Spinal cord (tissue), 10 donors: ENCODE results near the gene TBC1D24. TPM values are rescaled to one million over a fixed set of nuclear protein-coding genes. Genes with fewer than 3 reads are reported as not detected.

Source experiments
- DNase-seq, 6 donors: peaks; one replicate each; pipeline versions ENCODE4 v3.0.0 to v3.0.0-alpha.2; 2013 to 2015; ENCODE audit warnings: low spot score in 6 of 6, low read depth in 4 of 6
- H3K27ac ChIP-seq: one replicate; pipeline ENCODE4 v1.5.1; 2013; ENCODE audit warnings: low read depth, low read length, control low read depth
- H3K27me3 ChIP-seq: one replicate; pipeline ENCODE4 v1.6.1; 2013; ENCODE audit warnings: low read length; ENCODE audit not compliant: control insufficient read depth, insufficient read depth
- H3K36me3 ChIP-seq: one replicate; pipeline ENCODE4 v1.6.1; 2013; ENCODE audit warnings: low read length; ENCODE audit not compliant: control insufficient read depth, insufficient read depth
- H3K4me1 ChIP-seq: one replicate; pipeline ENCODE4 v1.6.1; 2013; ENCODE audit warnings: low read length; ENCODE audit not compliant: control insufficient read depth, insufficient read depth
- H3K4me3 ChIP-seq: one replicate; pipeline ENCODE4 v1.5.1; 2013; ENCODE audit warnings: low read depth, low read length, control low read depth
- H3K9me3 ChIP-seq: one replicate; pipeline ENCODE4 v1.6.1; 2013; ENCODE audit warnings: low read length; ENCODE audit not compliant: control insufficient read depth, insufficient read depth
- WGBS: methylation state at CpG from one replicate; pipeline ENCODE4 v1.1.5; 2013; ENCODE audit warnings: missing lambda C conversion rate; ENCODE audit not compliant: insufficient coverage; 5-methylcytosine and 5-hydroxymethylcytosine counted together
- polyA plus RNA-seq, 2 donors: library from polyadenylated mRNA; unstranded; fragments of 120-200 nt; gene quantifications; one replicate each; pipeline ENCODE4 v1.2.1, GENCODE V29; 2013; ENCODE audit not compliant: insufficient read length in 2 of 2
- total RNA-seq, 2 donors: library from RNA; depleted of rRNA in 1 of 2; stranded (reverse); fragments of 120-200 nt in 1 of 2; fragments of >200 nt in 1 of 2; gene quantifications; one replicate each; pipeline versions ENCODE4 v1.2.3 to v1.2.4, GENCODE V29; 2013 to 2014
- donor health status: healthy.

The TBC1D24 gene
- total and polyA plus RNA-seq, 4 donors: 22.2 to 64.2 (median 35.4) TPM

DNA sequence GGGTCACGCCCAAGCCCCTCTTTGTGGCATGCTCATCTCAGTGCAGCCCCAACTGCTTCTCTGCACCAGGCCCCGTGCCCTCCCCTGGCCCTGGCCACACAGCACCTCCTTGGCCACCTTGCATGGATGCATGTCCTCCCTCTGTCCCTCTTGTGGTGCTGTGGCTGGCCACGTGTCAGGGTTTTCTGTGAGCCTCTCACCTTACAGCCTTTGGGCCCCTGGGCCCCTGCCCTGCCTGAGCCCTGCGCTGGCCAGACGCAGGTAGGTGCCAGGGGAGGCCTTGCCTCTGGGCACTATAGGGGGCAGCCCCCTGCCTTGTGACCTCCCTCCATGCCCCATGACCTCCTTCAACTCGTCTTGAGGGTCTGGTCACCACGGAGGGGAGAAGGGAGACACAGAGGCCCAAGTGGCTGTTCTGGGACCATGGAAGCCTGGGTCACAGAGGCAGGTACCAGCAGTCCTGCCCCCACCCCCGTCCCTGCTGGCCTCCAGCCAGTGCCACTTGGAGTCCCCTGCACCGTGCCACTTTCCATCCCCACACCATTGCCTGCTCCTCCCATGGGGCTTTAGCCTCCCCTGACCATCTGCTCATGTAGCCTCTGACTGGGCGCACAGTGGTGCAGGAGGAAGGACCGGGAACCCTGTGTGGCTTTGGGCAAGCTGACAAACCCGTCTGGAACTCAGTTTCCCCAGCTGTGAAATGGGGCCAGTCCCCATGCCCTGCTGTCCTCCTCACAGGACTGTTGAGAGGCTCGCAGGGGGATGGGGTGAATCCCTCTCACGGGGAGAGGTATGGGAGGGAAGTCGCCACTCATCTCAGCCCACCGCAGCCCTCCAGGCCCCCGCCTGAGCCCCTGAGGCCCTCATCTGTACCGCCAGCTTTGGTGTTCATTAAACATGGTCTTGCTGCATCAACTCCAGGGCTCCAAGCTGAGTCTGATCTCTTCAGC, 27.3 kb downstream of the TBC1D24 start:
- no peaks in the 10 kb centered on the region for H3K9me3 ChIP-seq
- H3K4me1 ChIP-seq: peaks cover 30% of the 10 kb centered on the region
- no peaks in the 10 kb centered on the region for H3K27me3 ChIP-seq
- H3K36me3 ChIP-seq: peaks cover 72% of the 10 kb centered on the region
- H3K27ac ChIP-seq: no peak overlapping the region
- whole genome bisulfite sequencing: 71% methylated on average over 15 of the region's 18 CpGs
- no peak for DNase-seq
- H3K4me3 ChIP-seq: no peak overlapping the region

DNA sequence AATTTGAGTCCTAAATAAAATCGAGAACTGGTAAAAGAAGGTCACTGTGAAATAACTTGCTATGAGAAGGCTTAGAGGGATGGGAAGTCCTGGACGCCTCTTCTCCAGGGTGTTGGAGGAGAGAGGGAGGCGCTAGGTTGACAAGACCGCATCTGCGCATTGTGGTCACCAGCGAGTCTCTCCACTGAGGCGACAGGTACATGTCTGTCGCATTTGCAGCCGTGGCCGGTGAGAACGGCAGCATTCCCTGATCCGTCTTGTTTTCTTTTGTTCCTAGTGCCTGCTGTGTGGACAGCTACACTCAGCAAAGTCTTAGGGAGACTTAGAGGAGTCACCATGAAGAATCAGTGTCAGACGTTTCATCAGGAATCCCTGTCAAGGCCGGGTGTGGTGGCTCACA, 30.8 kb downstream of the TBC1D24 start:
- H3K27ac ChIP-seq: no peak overlapping the region
- H3K4me1 ChIP-seq: peaks cover 23% of the 10 kb centered on the region
- H3K36me3 ChIP-seq: peaks cover 52% of the 10 kb centered on the region
- 85% methylated on average over 14 of the region's 14 CpGs for WGBS
- DNase-seq: no peak
- H3K9me3 ChIP-seq: no peaks in the 10 kb centered on the region
- H3K4me3 ChIP-seq: no peak overlapping the region
- no peaks in the 10 kb centered on the region for H3K27me3 ChIP-seq

DNA sequence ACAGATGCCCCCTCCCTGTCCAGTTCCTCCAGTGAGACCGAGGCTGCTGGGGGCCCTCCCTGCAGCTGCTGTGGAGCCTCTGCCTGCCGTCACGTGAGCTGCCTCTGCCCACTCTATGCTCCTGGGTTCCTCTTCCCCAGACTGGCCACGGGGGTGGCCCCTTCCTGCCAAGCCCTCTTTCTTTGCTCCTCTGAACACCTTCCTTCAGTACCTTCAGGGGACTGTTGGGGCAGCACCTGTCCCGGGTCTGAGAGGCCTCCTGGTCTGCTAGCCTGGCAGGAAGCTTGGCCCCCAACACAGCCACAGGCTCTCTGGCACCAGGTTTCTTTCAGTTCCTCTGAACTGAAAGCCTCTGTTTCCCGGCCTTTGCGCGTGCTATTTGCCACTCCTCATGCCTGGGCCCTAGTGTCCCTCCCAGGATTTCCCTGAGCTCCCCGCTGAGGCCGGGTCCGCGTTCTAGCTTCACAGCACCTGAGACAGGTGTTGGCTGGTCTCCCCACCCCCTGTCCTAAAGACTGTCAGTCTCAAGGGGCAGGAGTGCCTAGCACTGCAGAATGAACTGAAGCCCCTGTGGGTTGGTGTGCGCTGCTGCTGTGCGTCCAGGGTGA, 32.2 kb downstream of the TBC1D24 start:
- Histone ChIP-seq H3K27me3 (no peaks in the 10 kb centered on the region), H3K27ac (no peak overlapping the region), H3K9me3 (no peaks in the 10 kb centered on the region), H3K36me3 (peaks cover 37% of the 10 kb centered on the region), H3K4me1 (peaks cover 19% of the 10 kb centered on the region), H3K4me3 (no peak overlapping the region)
- 80% methylated on average over 12 of the region's 14 CpGs for WGBS
- DNase-seq: no peak

DNA sequence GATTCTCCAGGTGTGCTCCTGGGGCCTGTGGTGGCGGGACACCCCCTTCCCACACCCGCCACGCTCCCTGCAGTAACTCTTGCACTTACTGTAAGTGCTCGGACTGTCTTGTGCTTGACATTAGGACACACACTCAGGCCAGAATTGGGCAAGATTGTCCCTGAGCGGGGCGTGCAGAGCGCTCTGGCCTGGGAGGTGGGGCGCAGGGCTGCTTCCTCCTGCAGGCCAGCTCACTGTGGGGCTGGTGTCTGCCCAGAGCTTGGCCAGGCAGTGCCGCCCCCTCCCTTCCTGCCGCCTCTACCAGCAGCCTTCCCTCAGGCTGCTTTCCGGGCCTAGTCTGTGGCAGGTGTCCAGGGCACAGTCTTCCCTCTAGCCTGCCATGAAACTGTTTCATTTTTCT, 32.7 kb downstream of the TBC1D24 start:
- H3K27ac ChIP-seq: no peak overlapping the region
- 94% methylated on average over 9 of the region's 11 CpGs for WGBS
- no peaks in the 10 kb centered on the region for H3K27me3 ChIP-seq

DNA sequence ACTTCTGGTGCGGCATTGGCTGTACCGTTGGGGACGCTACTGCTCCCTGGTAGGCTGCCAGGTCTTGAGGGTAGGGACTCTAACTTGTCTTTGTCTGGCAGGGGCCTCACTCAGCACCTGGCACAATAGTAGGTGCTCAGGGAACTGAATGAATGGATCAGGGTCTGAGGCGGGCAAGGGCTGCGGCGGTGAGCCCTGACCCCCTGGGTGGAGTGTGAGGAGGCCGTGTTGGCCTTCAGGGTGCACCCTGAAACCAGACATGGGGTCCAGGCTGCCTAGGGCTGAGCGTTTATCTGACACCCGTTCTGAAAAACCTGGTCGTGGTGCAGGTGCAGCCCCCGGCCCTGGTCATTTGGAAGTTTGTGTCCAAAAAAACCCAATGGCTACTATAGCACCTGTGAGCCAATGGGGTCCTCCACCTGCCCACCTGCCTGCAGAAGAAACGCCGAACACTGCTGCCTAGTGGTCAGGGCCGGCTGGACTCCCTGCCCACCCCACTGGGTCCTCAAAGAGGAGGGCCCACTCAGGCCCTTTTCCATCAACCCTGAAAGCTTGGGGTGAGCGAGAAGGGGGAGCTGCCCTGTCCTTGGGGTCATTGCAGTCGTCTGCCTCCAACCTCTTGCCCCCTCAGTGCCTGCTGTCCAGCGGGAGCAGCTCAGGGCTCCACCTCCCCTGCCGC, 33.9 kb downstream of the TBC1D24 start:
- H3K36me3 ChIP-seq: peaks cover 28% of the 10 kb centered on the region
- no peak overlapping the region for H3K4me3 ChIP-seq
- no peaks in the 10 kb centered on the region for H3K27me3 ChIP-seq
- WGBS: 86% methylated on average over 16 of the region's 18 CpGs
- H3K9me3 ChIP-seq: no peaks in the 10 kb centered on the region
- no peak for DNase-seq
- H3K4me1 ChIP-seq: peaks cover 22% of the 10 kb centered on the region
- no peak overlapping the region for H3K27ac ChIP-seq

More for the DNA sequence above, 32.7 kb downstream of the TBC1D24 start:
- Histone ChIP-seq H3K4me1 (peaks cover 19% of the 10 kb centered on the region), H3K4me3 (no peak overlapping the region), H3K9me3 (no peaks in the 10 kb centered on the region), H3K36me3 (peaks cover 32% of the 10 kb centered on the region)
- no peak for DNase-seq

DNA sequence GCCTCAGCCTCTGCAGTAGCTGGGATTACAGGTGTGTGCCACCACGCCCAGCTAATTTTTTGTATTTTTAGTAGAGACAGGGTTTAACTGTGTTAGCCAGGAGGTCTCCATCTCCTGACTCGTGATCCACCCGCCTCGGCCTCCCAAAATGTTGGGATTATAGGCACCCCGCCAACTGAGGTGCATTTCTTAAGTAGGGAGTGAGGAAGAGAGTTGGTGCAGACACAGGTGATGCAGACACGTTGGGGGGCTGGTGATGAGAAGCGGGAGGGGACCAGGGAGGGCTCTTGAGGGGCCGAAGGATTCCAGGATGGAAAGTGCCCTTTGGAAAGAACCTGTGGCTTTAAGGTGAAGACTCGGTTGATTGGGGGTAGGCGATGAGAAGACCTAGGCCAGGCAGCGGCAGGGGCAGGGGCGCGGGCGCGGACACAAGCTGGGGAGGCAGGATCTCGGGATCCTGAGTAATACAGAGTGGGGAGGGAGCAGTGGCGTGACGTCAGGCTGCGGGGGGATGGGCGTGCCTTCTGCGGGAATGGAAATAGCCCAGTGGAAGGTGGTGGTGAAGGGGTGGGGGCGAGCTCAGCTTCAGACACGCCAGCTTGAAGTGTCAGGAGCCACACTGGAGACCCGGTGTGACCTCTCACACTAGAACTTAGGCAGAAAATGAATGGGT, 36.3 kb downstream of the TBC1D24 start:
- Histone ChIP-seq H3K4me1 (peaks cover 40% of the 10 kb centered on the region), H3K36me3 (peaks cover 29% of the 10 kb centered on the region), H3K9me3 (no peaks in the 10 kb centered on the region), H3K27me3 (no peaks in the 10 kb centered on the region), H3K27ac (no peak overlapping the region), H3K4me3 (no peak overlapping the region)
- peak in 2 of 6 donors; percentile 46 to 47 for DNase-seq
- 38% methylated on average over 24 of the region's 24 CpGs for WGBS

DNA sequence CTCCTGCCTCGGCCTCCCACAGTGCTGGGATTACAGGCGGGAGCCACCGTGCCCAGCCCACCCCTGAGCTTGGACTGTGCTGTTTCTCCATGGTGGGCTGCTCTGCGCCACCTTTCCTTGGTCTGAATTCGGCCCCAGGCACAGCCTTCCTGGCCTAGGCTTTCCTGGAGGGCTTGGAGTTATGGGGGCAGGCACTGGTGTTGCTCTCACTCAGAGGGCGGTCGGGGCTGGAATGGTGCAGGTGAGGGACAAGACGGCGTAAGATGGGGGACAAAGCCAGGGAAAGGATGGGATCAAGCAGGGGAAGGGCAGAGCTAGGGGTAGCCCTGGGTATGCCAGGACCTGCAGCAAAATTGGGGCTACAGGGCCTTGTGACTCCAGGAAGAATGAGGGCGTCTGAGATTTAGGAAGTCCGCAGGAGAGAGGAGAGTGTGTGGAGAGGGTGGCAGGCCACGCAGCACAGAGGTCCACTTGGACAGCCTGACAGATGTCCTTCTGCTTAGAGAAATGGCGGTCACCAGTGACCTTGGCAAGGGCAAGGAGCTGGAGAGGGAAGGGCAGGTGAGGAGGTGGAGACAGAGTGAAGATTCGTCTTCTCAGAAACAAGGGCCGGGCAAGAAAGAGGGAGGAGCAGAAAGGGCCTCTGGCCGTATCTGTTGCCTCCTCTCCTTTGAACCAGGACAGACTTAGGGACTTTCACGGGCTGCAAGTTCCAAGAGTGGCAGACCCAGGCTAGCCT, 37.2 kb downstream of the TBC1D24 start:
- Histone ChIP-seq H3K27ac (peak overlapping the region; percentile 63), H3K4me1 (peaks cover 49% of the 10 kb centered on the region)
- 87% methylated on average over 17 of the region's 17 CpGs for WGBS

DNA sequence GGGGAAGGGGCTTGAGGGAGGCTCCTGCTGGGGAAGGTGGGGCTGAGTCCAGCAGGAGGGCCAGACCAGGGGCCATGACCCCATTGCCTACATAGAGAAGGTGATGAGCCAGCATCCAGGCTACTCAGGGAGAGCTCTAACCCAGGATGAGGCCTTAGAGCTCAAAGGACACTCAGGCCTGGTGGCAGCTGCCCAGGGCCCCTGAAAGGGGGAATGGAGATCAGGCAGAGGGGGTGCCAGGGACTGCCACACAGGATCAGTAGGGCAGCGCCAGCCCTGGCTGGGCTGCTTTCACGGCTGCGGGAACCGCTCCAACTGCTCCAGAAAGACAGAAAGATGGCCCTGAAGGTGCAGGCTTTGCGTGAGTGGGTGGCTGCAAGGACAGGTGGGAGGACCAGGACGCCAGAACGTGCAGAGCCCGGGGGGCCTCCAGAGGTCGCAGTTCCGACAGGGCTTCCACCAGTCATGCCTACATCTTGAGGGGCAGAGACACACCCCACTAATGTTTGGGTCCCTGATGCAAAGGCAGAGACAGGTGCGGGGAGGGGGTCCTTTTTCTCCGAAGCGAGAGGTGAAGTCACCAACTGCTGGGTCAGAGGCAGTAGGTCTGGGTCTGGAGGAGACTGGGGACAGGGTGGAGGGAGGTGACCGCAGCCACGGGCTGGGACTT, 37.9 kb downstream of the TBC1D24 start:
- peak in 1 of 6 donors; percentile 43 for DNase-seq
- Histone ChIP-seq H3K27me3 (no peaks in the 10 kb centered on the region), H3K9me3 (no peaks in the 10 kb centered on the region), H3K27ac (peak overlapping the region; percentile 63), H3K36me3 (peaks cover 27% of the 10 kb centered on the region), H3K4me1 (peaks cover 56% of the 10 kb centered on the region), H3K4me3 (peak overlapping the region; percentile 61)
- WGBS: 10% methylated on average over 12 of the region's 15 CpGs

More for the DNA sequence above, 37.2 kb downstream of the TBC1D24 start:
- DNase-seq: no peak
- peaks cover 29% of the 10 kb centered on the region for H3K36me3 ChIP-seq
- H3K4me3 ChIP-seq: no peak overlapping the region
- H3K9me3 ChIP-seq: no peaks in the 10 kb centered on the region
- H3K27me3 ChIP-seq: no peaks in the 10 kb centered on the region
